IPS DF 4.7 (cell line): ENCODE results near the gene COL5A1.
"Not testable (repeated sequence)": the region's sequence is repeated elsewhere in the genome, so short reads cannot be mapped to it uniquely, and the experiment has no call there.

Source experiments
- DNase-seq: peaks from one replicate; pipeline ENCODE4 v3.0.0-alpha.2; 2013; ENCODE audit warnings: low spot score; ENCODE audit errors: extremely low read depth

Gene COL5A1

DNA sequence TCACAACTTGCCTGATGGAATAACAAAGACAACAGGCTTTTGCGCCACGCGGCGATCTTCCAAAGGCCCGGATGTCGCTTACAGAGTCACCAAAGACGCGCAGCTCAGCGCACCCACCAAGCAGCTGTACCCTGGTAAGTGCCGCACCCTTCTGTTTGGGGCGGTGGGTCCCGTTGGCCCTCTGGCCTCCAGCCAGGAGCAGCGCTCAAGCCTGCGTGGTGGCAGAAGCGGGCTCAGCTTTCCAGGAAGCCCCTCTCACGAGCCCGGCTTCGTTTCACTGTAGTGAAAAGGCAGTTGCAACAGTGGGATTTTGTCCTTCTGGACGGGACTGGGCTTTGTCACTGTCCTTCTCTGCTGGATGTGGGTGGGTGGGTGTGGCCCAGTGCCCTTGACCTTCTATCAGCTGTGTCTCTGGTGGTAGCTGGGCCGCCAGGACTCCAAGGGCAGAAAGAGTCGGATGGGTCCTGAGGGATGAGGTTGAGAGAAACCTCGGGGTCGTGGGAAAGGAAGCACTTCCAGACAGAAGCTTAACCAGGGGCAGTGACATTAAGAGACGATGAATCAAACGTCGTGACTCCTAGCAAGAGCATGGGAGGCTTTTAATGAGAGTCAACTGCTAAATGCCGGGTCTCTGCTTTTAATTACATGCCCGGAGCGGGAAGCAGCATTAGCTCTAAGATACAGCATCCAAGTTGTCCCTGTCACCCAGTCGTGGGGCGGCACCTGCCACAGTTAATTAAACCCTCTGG, 49.5 kb downstream of the COL5A1 start:
- DNase-seq, result no peak

DNA sequence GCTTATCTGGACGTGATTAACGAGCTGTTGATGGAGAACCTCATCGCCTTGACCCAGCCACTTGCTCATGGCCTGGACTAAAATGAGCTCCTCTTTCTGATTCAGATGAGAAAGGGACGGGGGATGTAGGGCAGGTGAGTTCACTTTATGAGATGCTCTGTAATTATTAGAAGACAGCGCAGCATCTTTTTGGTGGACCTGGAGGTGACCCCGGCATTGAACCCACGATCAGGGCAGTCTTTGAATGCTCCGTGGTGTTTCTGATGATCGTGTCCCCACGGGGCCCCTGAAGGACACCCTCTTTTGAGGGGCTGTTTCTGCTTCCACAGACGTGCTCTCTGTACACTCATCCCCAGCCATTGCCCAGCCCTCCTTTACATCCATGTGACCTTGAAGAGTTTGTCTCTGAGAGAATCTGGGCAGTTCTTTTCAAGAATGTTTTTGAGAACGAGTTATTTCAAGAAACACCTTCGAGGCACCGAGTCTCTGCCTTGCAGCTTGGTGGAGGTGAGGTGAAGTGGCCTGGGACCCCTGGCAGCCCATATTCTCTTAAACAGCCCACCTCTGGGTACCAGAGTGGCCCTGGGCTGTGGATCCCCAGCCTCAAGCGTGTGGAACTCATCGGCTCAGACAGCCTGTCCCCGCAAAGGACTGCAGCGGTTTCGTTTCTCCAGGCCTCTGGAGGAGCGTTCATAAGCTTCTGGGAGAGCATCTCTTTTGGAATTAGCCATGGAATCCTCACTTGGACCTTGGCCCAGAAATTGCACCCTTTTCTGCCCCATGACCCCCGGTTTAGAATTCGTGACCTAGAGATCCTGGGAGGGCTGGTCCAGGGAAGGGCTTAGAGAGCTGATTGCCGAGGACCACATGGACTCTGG, 50.3 kb downstream of the COL5A1 start:
- no peak for DNase-seq

DNA sequence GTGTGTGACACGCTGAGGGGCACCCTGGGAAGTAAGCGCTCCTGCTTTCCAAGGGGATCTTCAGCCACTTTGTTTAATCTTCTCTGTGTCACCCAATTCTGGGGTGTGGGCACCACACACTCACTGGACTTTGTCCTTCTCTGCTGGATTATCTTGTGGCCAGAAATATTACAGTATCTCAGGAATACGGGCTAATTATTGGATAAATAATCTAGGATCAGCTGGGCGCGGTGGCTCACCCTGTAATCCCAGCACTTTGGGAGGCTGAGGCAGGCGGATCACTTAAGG, 50.9 kb downstream of the COL5A1 start:
- DNase-seq, result no peak

DNA sequence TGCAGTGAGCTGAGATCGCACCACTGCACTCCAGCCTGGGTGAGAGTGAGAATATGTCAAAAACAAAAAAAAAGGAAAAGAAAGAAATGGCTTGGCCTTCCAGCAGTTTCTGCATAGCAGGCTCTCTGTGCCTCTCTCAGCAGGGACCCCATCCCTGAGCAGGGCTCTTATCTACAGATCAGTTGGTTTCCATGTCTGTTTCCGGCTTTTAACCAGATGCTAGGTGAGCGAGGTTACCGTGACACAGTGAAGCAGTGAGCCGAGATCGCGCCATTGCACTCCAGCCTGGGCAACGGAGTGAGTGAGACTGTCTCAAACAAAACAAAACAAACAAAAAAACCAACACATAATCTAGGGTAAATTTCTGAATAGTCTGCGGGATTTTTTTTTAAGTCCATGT, 51.4 kb downstream of the COL5A1 start:
- no peak for DNase-seq

DNA sequence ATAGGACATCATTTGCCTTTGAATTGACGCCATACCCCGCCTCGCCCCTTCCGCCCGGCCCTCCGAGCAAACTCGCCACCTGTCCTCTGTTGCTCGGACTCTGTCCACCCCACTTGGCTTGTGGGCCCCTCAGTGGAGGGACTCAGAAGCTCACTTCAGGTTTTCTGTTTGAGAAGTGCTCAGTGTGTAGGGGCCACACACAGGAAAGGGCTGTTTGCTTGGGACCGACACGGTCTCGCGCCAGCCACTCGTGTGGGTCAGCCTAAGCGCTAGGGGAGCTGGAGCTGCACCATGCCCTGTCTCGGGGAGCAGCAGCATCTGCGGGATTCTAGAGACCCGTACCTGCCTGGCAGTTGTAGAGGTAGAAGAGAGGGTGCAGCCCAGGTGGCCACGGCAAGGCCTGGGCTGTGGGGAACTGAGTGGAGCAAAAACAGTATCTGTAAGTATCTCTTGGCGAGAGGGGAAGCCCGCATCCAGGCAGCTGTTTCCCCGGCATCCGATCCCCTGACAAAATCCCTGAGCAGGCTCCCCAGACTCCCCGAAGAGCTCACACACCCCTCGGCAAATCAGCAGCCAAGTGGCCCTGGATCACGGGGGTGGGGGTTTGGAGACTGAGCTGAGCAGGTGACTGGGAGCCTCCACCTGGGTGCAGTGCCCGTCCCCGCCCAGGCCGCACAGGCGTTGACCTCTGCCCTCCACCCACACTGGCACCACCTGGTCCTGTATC, 52.2 kb downstream of the COL5A1 start:
- no peak for DNase-seq

DNA sequence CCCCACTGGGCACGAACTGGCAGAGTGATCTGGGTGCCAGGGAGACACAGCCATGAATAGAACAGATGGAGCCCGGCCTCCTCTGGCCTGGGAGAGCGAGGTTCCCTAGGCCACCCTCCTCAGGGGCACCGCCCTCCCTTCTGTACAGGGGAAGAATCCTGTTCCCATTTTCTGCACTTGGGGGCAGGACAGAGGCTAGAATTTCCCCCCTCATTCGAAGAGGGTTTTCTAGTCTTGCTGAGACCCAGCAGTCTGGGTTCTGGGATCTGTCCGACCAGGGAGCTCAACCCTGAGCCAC, 52.7 kb downstream of the COL5A1 start:
- no peak for DNase-seq

DNA sequence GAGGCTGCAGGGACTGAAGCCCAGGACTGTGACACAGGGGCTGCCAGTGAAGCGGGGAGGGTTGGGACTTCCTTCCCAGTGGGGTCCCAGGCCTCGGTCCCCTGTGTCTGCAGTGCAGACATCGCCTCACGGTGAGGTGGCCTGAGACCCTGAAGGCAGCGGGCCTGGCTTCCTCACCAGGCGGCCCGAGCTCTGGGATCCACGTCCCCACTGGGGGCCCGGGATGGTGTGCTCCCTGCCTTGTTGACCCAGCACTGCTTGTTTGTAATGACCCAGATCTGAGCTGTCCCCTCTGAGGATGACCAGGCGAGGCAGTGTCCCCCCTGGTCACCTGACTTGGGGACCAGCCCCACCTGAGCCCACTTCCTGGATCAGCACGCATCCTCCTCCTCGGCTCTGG, 53.1 kb downstream of the COL5A1 start:
- DNase-seq, result no peak

DNA sequence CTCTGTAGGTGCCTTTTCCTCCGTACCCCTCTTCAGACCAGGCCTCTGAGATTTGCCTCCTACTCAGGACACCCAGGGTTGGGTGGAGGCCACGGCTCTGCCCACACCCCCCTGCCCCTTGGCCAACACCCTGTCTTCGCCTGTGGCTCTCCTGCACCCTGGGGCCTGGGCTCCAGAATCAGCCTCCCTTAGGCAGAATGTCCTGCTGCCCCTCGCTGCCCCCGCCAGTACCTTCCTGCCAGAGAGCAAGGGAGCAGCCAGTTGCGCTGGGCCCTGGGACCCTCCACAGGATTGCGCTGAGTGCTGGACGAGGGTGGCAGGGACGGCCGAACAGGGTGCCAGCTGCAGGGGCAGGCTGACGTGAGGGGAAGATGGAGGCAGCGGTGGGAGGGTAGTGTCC, 53.5 kb downstream of the COL5A1 start:
- DNase-seq, result no peak

DNA sequence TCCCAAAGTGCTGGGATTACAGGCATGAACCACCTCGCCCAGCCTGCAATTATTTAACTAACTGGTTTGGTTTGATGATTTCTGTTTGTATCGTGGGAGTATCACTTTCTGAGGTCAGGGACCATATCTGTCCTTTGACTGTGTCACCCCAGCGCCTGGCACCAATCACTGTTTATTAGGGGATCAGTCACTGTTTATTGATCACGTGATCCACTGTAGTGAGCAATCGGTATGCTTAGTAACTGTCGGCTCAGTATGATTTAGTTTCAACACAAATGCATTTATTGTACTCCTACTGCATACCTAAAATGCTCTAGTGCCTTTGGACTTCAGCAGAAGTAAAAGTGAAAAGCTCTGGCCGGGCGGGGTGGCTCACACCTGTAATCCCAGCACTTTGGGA, 54.8 kb downstream of the COL5A1 start:
- no peak for DNase-seq

DNA sequence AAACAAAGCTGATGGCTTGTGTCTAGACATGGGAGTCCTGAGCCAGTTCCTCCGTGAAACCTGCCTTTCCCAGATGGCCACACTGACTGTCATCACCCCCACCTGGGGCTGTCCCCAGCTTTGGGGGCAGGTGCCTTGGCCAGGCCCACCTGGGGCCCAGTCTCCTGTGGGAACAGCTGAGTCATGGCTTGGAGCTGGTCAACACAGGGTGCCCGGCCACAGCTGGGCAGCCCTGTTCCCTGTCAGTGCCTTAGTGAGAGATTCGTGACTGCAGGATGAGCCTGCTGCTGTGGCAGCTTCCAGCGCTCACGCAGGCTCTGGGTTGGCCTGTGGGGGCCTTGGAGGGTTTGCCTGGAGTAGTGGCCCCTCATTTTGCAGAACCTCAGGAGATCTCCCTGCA, 56.5 kb downstream of the COL5A1 start:
- DNase-seq, result no peak

DNA sequence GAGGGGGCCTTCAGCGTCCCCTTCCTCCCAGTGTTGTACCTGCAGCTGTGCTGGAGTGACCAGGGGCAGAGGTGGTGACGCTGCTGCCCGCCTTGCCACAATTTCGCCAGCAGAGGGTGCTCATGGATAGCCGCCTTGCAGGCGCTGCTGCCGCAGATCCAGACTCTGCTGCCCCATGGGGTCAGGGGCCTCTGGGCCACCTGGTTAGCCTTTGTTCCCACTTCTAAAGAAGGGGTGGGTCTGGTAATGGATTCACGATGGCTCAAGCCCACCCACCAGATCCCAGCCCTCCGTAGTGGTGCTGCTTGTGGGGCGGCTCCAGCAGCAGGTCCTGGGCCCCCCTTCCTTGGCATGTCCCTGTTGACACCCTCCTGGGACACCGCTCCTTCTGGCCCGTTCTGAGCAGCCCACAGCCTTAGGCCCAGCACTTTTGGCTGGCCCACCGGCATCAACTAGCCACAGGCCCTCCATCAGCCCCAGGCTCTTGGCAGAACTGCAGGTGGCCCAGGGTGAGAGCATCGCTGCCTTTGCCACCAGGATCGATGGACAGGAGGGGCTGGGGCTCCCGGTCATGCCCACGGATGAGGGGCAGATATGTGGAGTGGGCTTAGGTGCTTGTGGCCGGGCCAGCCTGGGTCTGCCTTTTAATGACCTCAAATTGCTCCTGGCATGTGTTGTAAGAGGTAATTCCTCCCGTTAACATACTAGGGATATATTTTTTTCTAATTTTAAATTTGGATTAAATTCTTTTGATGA, 57.2 kb downstream of the COL5A1 start:
- DNase-seq, result peak; percentile 78

DNA sequence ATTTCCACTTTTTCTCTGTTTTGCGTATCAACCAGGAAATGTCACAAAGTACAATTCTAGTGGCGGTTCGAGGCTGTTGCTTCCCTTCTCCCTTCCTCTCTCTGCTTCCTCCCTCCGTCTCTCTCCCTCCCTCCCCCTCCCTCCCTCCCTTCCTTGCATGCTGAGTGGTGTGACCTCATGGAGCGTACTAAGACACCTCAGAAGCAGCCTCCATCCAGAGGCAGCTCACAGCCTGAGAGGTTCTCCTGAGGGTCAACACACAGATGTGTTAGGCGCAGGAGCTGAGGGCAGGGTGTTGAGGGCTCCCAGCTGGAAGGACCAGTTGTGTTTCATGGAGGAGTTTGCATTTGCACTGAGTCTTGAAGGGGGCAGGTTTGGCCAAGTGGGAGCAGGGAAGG, 57.7 kb downstream of the COL5A1 start:
- DNase-seq, result no peak

DNA sequence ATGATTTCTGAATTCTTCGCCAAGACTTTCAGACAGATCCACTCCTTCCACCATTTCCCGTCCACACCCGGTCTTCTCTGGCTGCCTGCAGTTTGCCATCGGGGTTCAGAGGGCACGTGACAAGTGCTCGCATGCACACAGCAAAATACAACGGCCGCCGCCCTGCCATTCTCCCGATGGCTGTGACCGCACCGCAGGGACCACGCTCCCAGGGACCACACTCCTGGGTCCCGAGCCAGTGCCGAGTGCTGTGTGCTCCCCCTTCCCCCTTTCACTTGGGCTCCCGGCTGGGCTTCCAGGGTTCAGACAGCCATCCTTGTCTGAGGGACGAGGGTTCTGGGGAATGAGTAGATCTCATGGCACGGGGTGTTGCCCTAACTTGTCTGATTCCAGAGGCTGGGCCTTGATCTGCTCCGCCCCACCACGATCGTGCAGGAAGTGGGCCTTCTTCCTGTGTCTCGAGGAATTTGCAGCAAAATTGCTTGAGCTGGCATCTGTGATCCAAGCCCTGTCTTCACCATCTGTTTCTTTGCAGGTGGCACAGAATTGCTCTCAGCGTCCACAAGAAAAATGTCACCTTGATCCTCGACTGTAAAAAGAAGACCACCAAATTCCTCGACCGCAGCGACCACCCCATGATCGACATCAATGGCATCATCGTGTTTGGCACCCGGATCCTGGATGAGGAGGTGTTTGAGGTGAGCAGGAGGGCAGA, 59.2 kb downstream of the COL5A1 start:
- DNase-seq, result no peak

DNA sequence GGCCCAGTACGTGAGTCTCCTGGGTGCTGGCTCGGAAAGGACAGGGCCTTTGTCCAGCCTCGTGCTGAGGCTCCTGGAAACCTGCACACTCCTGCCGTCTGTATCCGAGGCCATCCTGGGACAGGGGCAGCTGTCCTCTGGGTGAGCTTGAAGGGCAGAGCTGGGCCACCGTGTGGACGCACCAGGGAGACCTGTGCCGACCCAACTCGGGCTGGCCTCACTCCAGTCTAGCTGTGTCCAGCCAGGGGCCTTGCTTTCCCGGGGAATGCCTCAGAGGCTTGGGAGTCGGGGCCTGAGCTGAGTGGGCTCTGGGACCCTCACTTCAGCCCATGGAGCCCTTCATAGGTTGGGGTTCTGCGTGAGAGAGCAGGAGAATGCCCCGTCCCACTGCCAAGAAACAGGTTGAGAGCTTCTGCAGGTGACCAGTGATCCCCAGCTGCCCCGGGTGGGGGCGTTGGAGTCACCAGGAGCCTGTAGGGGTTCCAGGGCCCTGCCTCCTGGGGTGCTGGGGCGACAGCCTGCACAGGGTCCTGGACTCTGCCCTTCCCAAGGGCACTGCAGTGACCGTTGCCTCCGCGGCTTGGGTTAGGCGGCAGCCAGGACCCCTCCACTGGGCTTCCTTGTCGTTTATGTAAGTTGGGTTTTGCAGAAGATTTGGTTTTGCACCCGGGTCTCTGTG, 60.1 kb downstream of the COL5A1 start:
- DNase-seq, result no peak

DNA sequence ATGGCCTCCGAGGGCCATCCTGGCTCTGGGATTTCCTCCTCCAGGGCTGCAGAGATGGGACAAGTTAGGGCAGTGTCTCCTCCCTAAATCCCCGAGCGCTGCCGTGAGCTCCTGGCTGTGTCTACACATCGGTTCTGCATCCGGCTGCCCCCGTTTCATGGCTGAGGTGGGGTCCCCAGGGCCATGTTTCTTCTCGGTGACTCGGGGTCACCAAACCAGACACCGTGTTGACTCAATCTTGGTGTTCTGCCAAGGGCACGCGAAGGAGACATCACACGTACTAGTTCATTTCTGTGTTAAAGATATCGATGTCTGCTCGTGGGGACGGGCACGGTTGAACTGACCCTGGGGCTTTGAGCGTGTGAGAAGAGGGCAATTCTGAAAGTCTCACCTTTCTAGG, 60.7 kb downstream of the COL5A1 start:
- no peak for DNase-seq

DNA sequence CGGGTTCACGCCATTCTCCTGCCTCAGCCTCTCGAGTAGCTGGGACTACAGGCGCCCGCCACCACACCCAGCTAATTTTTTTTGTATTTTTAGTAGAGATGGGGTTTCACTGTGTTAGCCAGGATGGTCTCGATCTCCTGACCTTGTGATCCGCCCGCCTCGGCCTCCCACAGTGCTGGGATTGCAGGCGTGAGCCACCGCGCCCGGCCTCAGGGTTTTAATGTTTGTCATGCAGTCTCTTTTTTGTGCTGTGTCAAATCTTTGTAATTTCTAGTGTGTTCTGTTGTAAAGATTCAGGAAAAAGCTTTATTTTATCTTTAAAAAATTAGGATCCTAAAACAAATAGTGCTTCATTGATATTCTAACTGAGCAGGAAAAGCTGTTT, 62.1 kb downstream of the COL5A1 start:
- not testable (repeated sequence) for DNase-seq

DNA sequence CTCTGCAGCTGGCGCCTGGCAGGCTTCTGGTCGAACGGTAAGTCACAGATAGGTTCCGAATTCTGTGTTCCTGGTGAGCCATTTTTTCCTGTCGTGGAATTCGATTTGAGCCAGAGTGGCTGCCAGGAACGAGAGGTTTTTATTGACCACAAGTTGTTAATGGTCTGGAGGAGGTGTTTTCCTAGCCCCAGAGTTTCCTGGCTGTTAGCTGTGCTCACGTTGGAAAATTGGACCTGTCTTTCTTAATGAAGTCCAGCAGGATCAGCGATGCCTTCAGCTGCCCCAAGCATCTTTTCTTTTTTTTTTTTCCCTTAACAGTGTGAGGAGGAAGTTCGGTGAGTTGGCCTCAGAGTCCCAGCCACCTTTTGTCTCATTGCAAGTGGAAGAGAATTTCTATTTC, 62.9 kb downstream of the COL5A1 start:
- no peak for DNase-seq

DNA sequence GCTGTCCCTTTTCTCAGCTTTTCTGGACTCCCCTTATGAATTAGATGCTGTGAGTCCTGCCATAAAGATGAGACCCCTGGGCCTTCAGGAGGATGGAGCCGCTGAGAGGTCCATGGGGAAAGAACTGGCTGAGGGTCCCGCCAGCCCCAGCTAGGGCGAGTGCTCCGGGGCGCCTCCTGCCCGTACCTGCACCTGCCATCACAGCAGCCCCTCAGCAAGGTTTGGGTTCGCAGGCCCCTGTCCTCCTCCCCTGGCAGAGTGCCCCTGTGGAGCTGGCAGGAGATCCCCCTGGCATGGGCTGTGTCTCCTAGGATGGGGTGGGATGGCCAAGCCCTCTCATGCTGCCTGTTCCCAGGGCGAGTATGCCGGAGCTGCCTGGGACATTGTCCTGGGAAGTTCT, 64.2 kb downstream of the COL5A1 start:
- DNase-seq, result no peak

DNA sequence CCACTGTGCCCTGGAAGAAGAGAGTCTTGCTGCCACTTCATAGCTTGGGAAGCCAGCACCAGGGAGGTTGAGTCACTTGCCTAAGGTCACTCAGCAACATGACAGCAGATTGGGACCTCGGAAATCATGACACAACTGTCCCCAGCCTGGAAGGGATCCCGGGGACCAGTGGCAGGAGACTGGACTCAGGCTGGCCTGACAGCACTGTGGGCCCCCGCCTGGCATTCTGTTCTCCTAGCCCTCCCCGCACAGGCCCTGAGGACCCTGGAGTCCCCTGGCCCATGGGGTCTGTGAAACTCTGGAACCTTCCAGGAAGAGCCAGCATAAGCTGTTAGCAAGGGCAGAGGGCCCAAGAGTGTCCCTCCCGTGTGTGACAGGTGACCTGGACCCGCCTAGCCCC, 64.9 kb downstream of the COL5A1 start:
- no peak for DNase-seq

DNA sequence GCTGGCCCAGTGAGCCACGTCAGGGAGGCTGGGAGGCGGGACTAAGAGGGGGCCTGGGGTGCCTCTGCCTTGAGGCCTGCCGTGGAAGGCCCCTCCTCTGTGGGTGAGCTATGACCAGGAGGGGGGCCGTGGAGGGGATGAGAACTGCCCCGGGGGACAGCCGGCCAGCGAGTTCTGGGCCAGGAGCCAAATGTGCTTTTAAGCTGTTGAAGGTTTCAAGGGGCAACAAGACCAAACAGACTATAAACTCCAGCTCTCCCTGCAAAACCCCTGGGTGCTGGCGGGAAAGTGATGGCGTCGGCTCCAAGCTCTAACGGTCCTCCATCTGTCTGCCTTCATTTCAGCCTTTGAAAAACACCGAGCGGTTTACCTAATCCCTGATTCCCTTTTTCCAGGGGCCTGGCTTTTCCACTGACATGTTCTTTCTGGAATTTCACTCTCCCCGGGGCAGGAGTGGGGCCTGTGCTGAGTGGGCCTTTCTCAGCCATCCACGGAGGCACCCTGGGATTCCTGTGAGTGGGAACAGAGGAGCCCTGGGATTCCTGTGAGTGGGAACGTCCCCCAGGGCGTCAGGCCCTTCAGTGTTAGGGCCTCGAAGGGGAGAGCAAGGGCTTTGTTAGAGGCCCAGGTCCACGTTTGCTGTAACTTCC, 65.6 kb downstream of the COL5A1 start:
- no peak for DNase-seq
